Cardiac muscle cell (in vitro differentiated cells and primary cell): ENCODE data around the gene TSPAN9. TPM values are rescaled to one million over a fixed set of nuclear protein-coding genes. Genes with fewer than 3 reads are reported as not detected.
"Not testable (repeated sequence)": the region's sequence is repeated elsewhere in the genome, so short reads cannot be mapped to it uniquely, and the experiment has no call there.

ENCODE experiments used
- DNase-seq, 2 donors: peaks; one replicate each; pipeline versions ENCODE4 v3.0.0 to v3.0.0-alpha.2; 2010 to 2017; ENCODE audit warnings: low read depth in 1 of 2, low spot score in 1 of 2
- H3K27ac ChIP-seq: fragments of 200-600 bp; sonication (generic); 2 replicates; pipeline ENCODE4 v1.5.1; 2016
- H3K27me3 ChIP-seq: fragments of 200-600 bp; sonication (generic); 2 replicates; pipeline ENCODE4 v1.6.0; 2016; ENCODE audit warnings: control low read depth
- H3K36me3 ChIP-seq: fragments of 200-600 bp; sonication (generic); 2 replicates; pipeline ENCODE4 v1.5.1; 2016; ENCODE audit warnings: control low read depth
- H3K4me1 ChIP-seq: fragments of 200-600 bp; sonication (generic); 2 replicates; pipeline ENCODE4 v1.8.1; 2017; ENCODE audit warnings: low read depth, mild to moderate bottlenecking, mixed run types
- H3K4me3 ChIP-seq: fragments of 200-600 bp; sonication (generic); 2 replicates; pipeline ENCODE4 v1.5.1; 2016; ENCODE audit warnings: mild to moderate bottlenecking
- H3K9me3 ChIP-seq: fragments of 200-600 bp; sonication (generic); 2 replicates; pipeline ENCODE4 v1.5.1; 2017; ENCODE audit warnings: low read depth, mild to moderate bottlenecking, control low read depth
- CTCF ChIP-seq: IDR thresholded peaks from 2 replicates; pipeline ENCODE4 v1.5.1; 2012; ENCODE audit warnings: low read depth, mild to moderate bottlenecking, low read length
- polyA plus RNA-seq: library from polyadenylated mRNA; unstranded; fragments of >200 nt; fragmentation: Nextera tagmentation; extraction: Ambion mirVana; gene quantifications from 2 replicates; pipeline ENCODE4 v1.2.1, GENCODE V29; 2016
- total RNA-seq: library from RNA; depleted of rRNA; stranded (reverse); fragments of >200 nt; gene quantifications from 2 replicates; pipeline ENCODE4 v1.2.3, GENCODE V29; 2016

TSPAN9 gene
- total and polyA plus RNA-seq, 2 experiments from 2014 or later, result 13.3 to 199 TPM

GRCh38 chr12:3065300-3065699, 11.9 kb upstream of the TSPAN9 start:
- H3K27me3 ChIP-seq, result no peaks in the 10 kb centered on the region
- H3K27ac ChIP-seq, result no peak overlapping the region
- no peaks in the 10 kb centered on the region for H3K36me3 ChIP-seq
- no peaks in the 10 kb centered on the region for H3K4me1 ChIP-seq
- no peaks in the 10 kb centered on the region for H3K9me3 ChIP-seq
- H3K4me3 ChIP-seq, result no peak overlapping the region
- no peak for DNase-seq
- TF ChIP-seq CTCF, result no peak

- not testable (repeated sequence) for H3K27ac ChIP-seq, H3K36me3 ChIP-seq, DNase-seq, H3K9me3 ChIP-seq, H3K27me3 ChIP-seq, H3K4me1 ChIP-seq, H3K4me3 ChIP-seq
These were observed 11.3 kb upstream of the TSPAN9 start for GRCh38 chr12:3065846-3066245.

- Histone ChIP-seq H3K27me3 (no peaks in the 10 kb centered on the region), H3K27ac (no peak overlapping the region), H3K9me3 (no peaks in the 10 kb centered on the region), H3K4me1 (peaks cover 5% of the 10 kb centered on the region), H3K4me3 (no peak overlapping the region), H3K36me3 (no peaks in the 10 kb centered on the region)
- DNase-seq, result no peak
- TF ChIP-seq CTCF, result no peak
These were observed 7.5 kb upstream of the TSPAN9 start for GRCh38 chr12:3069714-3070113.

- Histone ChIP-seq H3K9me3 (no peaks in the 10 kb centered on the region), H3K27me3 (no peaks in the 10 kb centered on the region), H3K4me3 (no peak overlapping the region), H3K36me3 (no peaks in the 10 kb centered on the region), H3K27ac (no peak overlapping the region), H3K4me1 (peaks cover 5% of the 10 kb centered on the region)
- TF ChIP-seq CTCF, result no peak
- DNase-seq, result no peak
These were observed 6.1 kb upstream of the TSPAN9 start for GRCh38 chr12:3071107-3071506.

GRCh38 chr12:3071710-3072109, 5.5 kb upstream of the TSPAN9 start:
- no peaks in the 10 kb centered on the region for H3K9me3 ChIP-seq
- TF ChIP-seq CTCF, result no peak
- no peaks in the 10 kb centered on the region for H3K27me3 ChIP-seq
- H3K4me1 ChIP-seq, result peaks cover 5% of the 10 kb centered on the region
- no peak overlapping the region for H3K4me3 ChIP-seq
- H3K27ac ChIP-seq, result no peak overlapping the region
- DNase-seq, result no peak
- H3K36me3 ChIP-seq, result no peaks in the 10 kb centered on the region

- TF ChIP-seq CTCF, result peak; percentile 99
These were observed 3.5 kb upstream of the TSPAN9 start for GRCh38 chr12:3073438-3074250.

More at GRCh38 chr12:3073438-3074250, 3.5 kb upstream of the TSPAN9 start:
- H3K36me3 ChIP-seq, result no peaks in the 10 kb centered on the region
- no peaks in the 10 kb centered on the region for H3K27me3 ChIP-seq
- no peak overlapping the region for H3K4me3 ChIP-seq
- H3K4me1 ChIP-seq, result peaks cover 5% of the 10 kb centered on the region
- H3K27ac ChIP-seq, result no peak overlapping the region
- DNase-seq, result peak; percentile 88 to 90
- H3K9me3 ChIP-seq, result no peaks in the 10 kb centered on the region
